HL-60 (cell line): ENCODE results near the gene FXYD2.

ENCODE experiments used
- DNase-seq, 2 experiments: peaks; one replicate each; pipeline ENCODE4 v3.0.0-alpha.2; 2010 to 2020; ENCODE audit warnings: low read depth in 1 of 2, low spot score in 1 of 2
- H3K27ac ChIP-seq: fragments of 250-450 bp; sonication (Bioruptor Pico); replicated peaks from 2 replicates; pipeline ENCODE4 v1.5.1; 2020; ENCODE audit warnings: mild to moderate bottlenecking, moderate library complexity
- H3K27me3 ChIP-seq: fragments of 250-450 bp; sonication (Bioruptor Pico); 2 replicates; pipeline ENCODE4 v1.5.1; 2021; ENCODE audit warnings: mild to moderate bottlenecking, moderate library complexity; ENCODE audit not compliant: insufficient read depth, poor library complexity, severe bottlenecking
- H3K4me3 ChIP-seq: replicated peaks from 2 replicates; pipeline ENCODE4 v1.5.1; 2011; ENCODE audit warnings: mild to moderate bottlenecking, control low read depth, low read length; ENCODE audit not compliant: insufficient read depth
- CTCF ChIP-seq: IDR thresholded peaks from one replicate; pipeline ENCODE4 v1.5.1; 2011; ENCODE audit warnings: low read length, control low read depth, inconsistent platforms; ENCODE audit not compliant: insufficient read depth
- GABPA ChIP-seq: IDR thresholded peaks from 2 replicates; pipeline ENCODE4 v1.6.1; 2012; ENCODE audit warnings: low read depth
- POLR2AphosphoS5 ChIP-seq: IDR thresholded peaks from 2 replicates; pipeline ENCODE4 v1.6.1; 2012; ENCODE audit warnings: low read depth
- REST ChIP-seq: IDR thresholded peaks from 2 replicates; pipeline ENCODE4 v1.6.1; 2012; ENCODE audit warnings: low read depth; ENCODE audit not compliant: insufficient replicate concordance
- SPI1 ChIP-seq: IDR thresholded peaks from 2 replicates; pipeline ENCODE4 v1.6.1; 2012; ENCODE audit warnings: low read depth, mild to moderate bottlenecking, borderline replicate concordance

Gene FXYD2

DNA sequence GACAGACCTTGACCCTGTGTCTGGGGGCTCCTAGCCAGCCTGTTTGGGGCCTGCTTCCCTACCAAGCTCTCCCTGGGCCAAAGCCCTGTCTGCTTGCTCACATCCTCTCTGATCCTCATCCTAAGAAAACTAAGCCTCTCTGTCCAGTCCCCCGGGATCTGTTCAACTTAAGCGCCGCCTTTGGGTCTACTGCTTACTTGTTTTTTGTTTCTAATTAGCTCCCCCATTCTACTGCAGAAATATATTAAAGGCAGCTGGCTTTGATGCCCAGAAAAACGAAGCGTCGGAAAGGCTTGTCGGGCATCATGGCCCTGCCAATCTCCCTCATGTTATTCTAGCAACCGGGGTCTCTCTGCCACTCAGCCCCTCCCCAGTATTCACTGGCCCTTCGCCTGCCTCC, 31.0 kb downstream of the FXYD2 start:
- Histone ChIP-seq H3K27ac (no peak overlapping the region), H3K4me3 (no peak overlapping the region), H3K27me3 (peaks cover 26% of the 10 kb centered on the region)
- TF ChIP-seq CTCF: no peak
- no peak for TF ChIP-seq SPI1
- TF ChIP-seq GABPA: no peak
- no peak for TF ChIP-seq POLR2AphosphoS5
- TF ChIP-seq REST: no peak
- no peak for DNase-seq

DNA sequence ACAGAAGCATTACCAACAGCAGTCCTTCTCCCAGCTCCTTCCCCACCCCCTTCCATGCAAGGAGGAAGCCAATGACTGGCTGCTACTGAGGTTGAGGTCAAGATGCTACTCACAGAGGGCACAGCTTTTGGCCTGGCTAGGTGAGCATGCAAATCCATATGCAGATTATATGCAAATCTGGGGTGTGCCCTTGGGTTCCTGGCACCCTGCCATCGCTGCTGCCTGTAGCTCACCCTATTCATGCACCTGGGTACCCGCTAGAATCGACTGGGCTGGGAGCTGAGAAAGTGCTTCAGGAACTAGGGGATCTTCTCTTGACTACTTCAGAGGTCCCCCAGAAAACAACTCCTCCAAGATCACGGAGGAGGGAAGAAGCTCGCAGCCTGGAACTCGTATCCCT, 31.6 kb downstream of the FXYD2 start:
- TF ChIP-seq REST: no peak
- no peak for TF ChIP-seq GABPA
- TF ChIP-seq POLR2AphosphoS5: no peak
- no peak for TF ChIP-seq SPI1
- no peak for TF ChIP-seq CTCF
- no peak overlapping the region for H3K27ac ChIP-seq
- no peak for DNase-seq
- H3K27me3 ChIP-seq: peaks cover 25% of the 10 kb centered on the region
- H3K4me3 ChIP-seq: no peak overlapping the region

DNA sequence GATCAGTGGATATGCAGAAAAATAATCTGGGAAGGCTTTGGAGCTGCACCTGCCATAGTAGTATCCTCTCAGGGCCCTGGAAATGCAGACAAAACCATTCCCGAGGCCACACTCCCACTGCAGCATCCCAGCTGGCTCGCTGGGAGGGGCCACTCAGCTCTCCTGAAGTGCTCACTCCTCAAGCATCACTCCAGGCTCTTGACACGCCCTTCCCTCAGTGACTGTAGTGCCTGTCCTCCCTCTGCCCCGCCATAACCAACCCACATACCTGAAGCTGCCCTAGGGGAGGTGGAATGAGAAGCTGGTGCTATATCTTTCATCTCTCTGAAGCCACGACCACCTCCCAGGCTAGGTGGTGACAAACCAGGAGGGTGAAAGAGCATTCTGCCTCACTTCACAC, 32.3 kb downstream of the FXYD2 start:
- H3K27ac ChIP-seq: no peak overlapping the region
- no peak overlapping the region for H3K4me3 ChIP-seq
- H3K27me3 ChIP-seq: peaks cover 20% of the 10 kb centered on the region
- TF ChIP-seq POLR2AphosphoS5 (no peak), GABPA (no peak), SPI1 (no peak), CTCF (no peak), REST (no peak)
- no peak for DNase-seq
